Colonic mucosa (tissue), 4 donors: ENCODE data around the gene MEIS2. TPM values are rescaled to one million over a fixed set of nuclear protein-coding genes. Genes with fewer than 3 reads are reported as not detected.

Experiments used
- DNase-seq: peaks from one replicate; pipeline ENCODE4 v3.0.0-alpha.2; 2020
- H3K27ac ChIP-seq: fragments of 200-600 bp; one replicate; pipeline ENCODE4 v1.8.0; 2021
- H3K27me3 ChIP-seq: fragments of 200-600 bp; one replicate; pipeline ENCODE4 v1.8.0; 2021
- H3K36me3 ChIP-seq: fragments of 200-600 bp; one replicate; pipeline ENCODE4 v1.8.0; 2021
- H3K4me1 ChIP-seq: fragments of 200-600 bp; one replicate; pipeline ENCODE4 v1.8.0; 2021; ENCODE audit warnings: mild to moderate bottlenecking
- H3K4me3 ChIP-seq: fragments of 200-600 bp; one replicate; pipeline ENCODE4 v1.8.0; 2021
- H3K9ac ChIP-seq, 2 donors: one replicate each; pipeline ENCODE4 v1.7.0; 2013; ENCODE audit warnings: control low read depth in 2 of 2, low read depth in 2 of 2, low read length in 2 of 2
- H3K9me3 ChIP-seq: fragments of 200-600 bp; one replicate; pipeline ENCODE4 v1.8.0; 2021
- CTCF ChIP-seq: fragments of 200-600 bp; IDR thresholded peaks from one replicate; pipeline ENCODE4 v1.8.0; 2022; ENCODE audit warnings: antibody characterized with exemption, mild to moderate bottlenecking
- intact Hi-C: fragments of 100-400 bp; cut with DNase I; formaldehyde crosslinking; loops from one replicate; pipeline ENCODE4 v1.14.1; 2022
- total RNA-seq, 2 donors: library from RNA; stranded (reverse); fragmentation: NEBNext Ultra II Directional in 1 of 2; extraction: Animal tissue kit (Norgen Biotek cat#: 25700) in 1 of 2; gene quantifications; one replicate each; pipeline ENCODE4 v1.2.1, GENCODE V29; 2021
- donor health status: healthy.
- donor health status: DM: no; HTN: no; CAD: no.
- donor health status: DM: no; HTN: no; CAD: no.

Gene MEIS2
- total RNA-seq, 2 donors from 2014 or later = 1.7 to 7.6 TPM

GRCh38 chr15:36978126-36978525 lies 122.2 kb downstream of the MEIS2 start:
- H3K36me3 ChIP-seq = no peaks in the 10 kb centered on the region
- DNase-seq = no peak
- H3K9me3 ChIP-seq = no peaks in the 10 kb centered on the region
- no peak overlapping the region for H3K4me3 ChIP-seq
- intact Hi-C loops = no loop called here
- no peak overlapping the region for H3K9ac ChIP-seq
- H3K27me3 ChIP-seq = no peaks in the 10 kb centered on the region
- H3K4me1 ChIP-seq = no peaks in the 10 kb centered on the region
- H3K27ac ChIP-seq = no peak overlapping the region
- TF ChIP-seq CTCF = no peak

GRCh38 chr15:36977659-36978058 lies 122.7 kb downstream of the MEIS2 start:
- no peak overlapping the region for H3K4me3 ChIP-seq
- H3K27me3 ChIP-seq = no peaks in the 10 kb centered on the region
- no peak for DNase-seq
- H3K9me3 ChIP-seq = no peaks in the 10 kb centered on the region
- no peaks in the 10 kb centered on the region for H3K4me1 ChIP-seq
- no peaks in the 10 kb centered on the region for H3K36me3 ChIP-seq
- no peak overlapping the region for H3K27ac ChIP-seq
- no peak overlapping the region for H3K9ac ChIP-seq
- intact Hi-C loops = no loop called here
- TF ChIP-seq CTCF = no peak

GRCh38 chr15:36972704-36973103 lies 127.6 kb downstream of the MEIS2 start:
- no peak for DNase-seq
- Histone ChIP-seq H3K27ac (no peak overlapping the region), H3K9ac (no peak overlapping the region), H3K36me3 (no peaks in the 10 kb centered on the region), H3K4me1 (no peaks in the 10 kb centered on the region), H3K9me3 (no peaks in the 10 kb centered on the region), H3K27me3 (peaks cover 12% of the 10 kb centered on the region), H3K4me3 (no peak overlapping the region)
- TF ChIP-seq CTCF = no peak
- intact Hi-C loops = no loop called here

- Histone ChIP-seq H3K27me3 (peaks cover 13% of the 10 kb centered on the region), H3K27ac (no peak overlapping the region), H3K4me3 (no peak overlapping the region), H3K9ac (no peak overlapping the region), H3K9me3 (no peaks in the 10 kb centered on the region), H3K36me3 (no peaks in the 10 kb centered on the region), H3K4me1 (no peaks in the 10 kb centered on the region)
- no peak for TF ChIP-seq CTCF
- DNase-seq = peak; percentile 18
- intact Hi-C loops = no loop called here
Observed at GRCh38 chr15:36970522-36970921, 129.8 kb downstream of the MEIS2 start.

- H3K27ac ChIP-seq = no peak overlapping the region
- no peak overlapping the region for H3K4me3 ChIP-seq
- no peaks in the 10 kb centered on the region for H3K4me1 ChIP-seq
- no peak for DNase-seq
- peaks cover 13% of the 10 kb centered on the region for H3K27me3 ChIP-seq
- no peaks in the 10 kb centered on the region for H3K36me3 ChIP-seq
- TF ChIP-seq CTCF = no peak
- H3K9me3 ChIP-seq = no peaks in the 10 kb centered on the region
- no peak overlapping the region for H3K9ac ChIP-seq
- intact Hi-C loops = no loop called here
Observed at GRCh38 chr15:36967929-36968328, 132.4 kb downstream of the MEIS2 start.

GRCh38 chr15:36966708-36967107 lies 133.6 kb downstream of the MEIS2 start:
- no peak for DNase-seq
- no peak for TF ChIP-seq CTCF
- no peaks in the 10 kb centered on the region for H3K9me3 ChIP-seq
- intact Hi-C loops = no loop called here
- no peak overlapping the region for H3K4me3 ChIP-seq
- no peaks in the 10 kb centered on the region for H3K4me1 ChIP-seq
- no peaks in the 10 kb centered on the region for H3K36me3 ChIP-seq
- H3K27ac ChIP-seq = no peak overlapping the region
- H3K27me3 ChIP-seq = peaks cover 13% of the 10 kb centered on the region
- no peak overlapping the region for H3K9ac ChIP-seq
